GM12891 (cell line): ENCODE measurements around the gene HMCN2.
"Not testable (repeated sequence)": the region's sequence is repeated elsewhere in the genome, so short reads cannot be mapped to it uniquely, and the experiment has no call there.

Source experiments
- PAX5 ChIP-seq: IDR thresholded peaks from 2 replicates; pipeline ENCODE4 v1.6.1; 2011; ENCODE audit warnings: low read length, moderate library complexity, mild to moderate bottlenecking; ENCODE audit not compliant: insufficient read depth, severe bottlenecking
- POLR2A ChIP-seq: IDR thresholded peaks from 2 replicates; pipeline ENCODE4 v1.6.1; 2011; ENCODE audit warnings: low read depth, low read length, control low read depth
- POLR2AphosphoS5 ChIP-seq: IDR thresholded peaks from 2 replicates; pipeline ENCODE4 v1.6.1; 2011; ENCODE audit warnings: low read depth, low read length, control low read depth
- POU2F2 ChIP-seq: IDR thresholded peaks from 2 replicates; pipeline ENCODE4 v1.6.1; 2011; ENCODE audit warnings: low read depth, mild to moderate bottlenecking, control low read depth, low read length, moderate library complexity
- SPI1 ChIP-seq: IDR thresholded peaks from 2 replicates; pipeline ENCODE4 v1.6.1; 2011; ENCODE audit warnings: low read depth, low read length, control low read depth
- TAF1 ChIP-seq: IDR thresholded peaks from 2 replicates; pipeline ENCODE4 v1.6.1; 2011; ENCODE audit warnings: low read depth, low read length, control low read depth

- not testable (repeated sequence) for TF ChIP-seq POLR2AphosphoS5, POLR2A, TAF1, PAX5, POU2F2, SPI1
Observed at GRCh38 chr9:130258137-130258536, 7.4 kb upstream of the HMCN2 start.
